Uterus (tissue), 2 donors: Measurements from ENCODE around the gene GMPS.
"Not testable (repeated sequence)": the region's sequence is repeated elsewhere in the genome, so short reads cannot be mapped to it uniquely, and the experiment has no call there.

ENCODE experiments used
- CTCF ChIP-seq, 4 experiments: fragments of 200-600 bp in 2 of 4; fragments of 450-650 bp in 2 of 4; sonication (generic) in 2 of 4; IDR thresholded peaks; one replicate each; pipeline ENCODE4 v1.5.1; 2016 to 2019; ENCODE audit warnings: antibody characterized with exemption in 4 of 4, mild to moderate bottlenecking in 2 of 4, moderate library complexity in 1 of 4
- POLR2A ChIP-seq, 2 donors: fragments of 450-650 bp; IDR thresholded peaks; one replicate each; pipeline ENCODE4 v1.6.1; 2016; ENCODE audit warnings: antibody characterized with exemption in 2 of 2, mild to moderate bottlenecking in 1 of 2, moderate library complexity in 1 of 2

GRCh38 chr3:155862290-155862982 lies 8.0 kb upstream of the GMPS start:
- TF ChIP-seq POLR2A, CTCF (IDR thresholded peaks at IDR 0.05): not testable (repeated sequence)
